ENCODE measurements around the gene KRTAP13-1. TPM values are rescaled to one million over a fixed set of nuclear protein-coding genes. Genes with fewer than 3 reads are reported as not detected.

The KRTAP13-1 gene
- polyA plus RNA-seq, 1 donor = not detected

Other genes starting within 250 kb of the KRTAP13-1 start
- not detected for gene CLDN17, start 229.2 kb upstream of the KRTAP13-1 start, polyA plus RNA-seq (ENCODE audit: insufficient read length)
- gene CLDN8, start 179.9 kb upstream of the KRTAP13-1 start, polyA plus RNA-seq (ENCODE audit: insufficient read length) = 48.9 TPM
- gene KRTAP24-1, start 113.1 kb upstream of the KRTAP13-1 start, polyA plus RNA-seq (ENCODE audit: insufficient read length) = not detected
- gene KRTAP25-1, start 106.5 kb upstream of the KRTAP13-1 start, polyA plus RNA-seq (ENCODE audit: insufficient read length) = not detected
- not detected for gene KRTAP26-1, start 75.7 kb upstream of the KRTAP13-1 start, polyA plus RNA-seq (ENCODE audit: insufficient read length)
- gene KRTAP27-1, start 58.3 kb upstream of the KRTAP13-1 start, polyA plus RNA-seq (ENCODE audit: insufficient read length) = not detected
- not detected for gene KRTAP23-1, start 47.4 kb upstream of the KRTAP13-1 start, polyA plus RNA-seq (ENCODE audit: insufficient read length)
- not detected for gene KRTAP13-2, start 23.8 kb upstream of the KRTAP13-1 start, polyA plus RNA-seq (ENCODE audit: insufficient read length)
- gene KRTAP13-3, start 29.9 kb downstream of the KRTAP13-1 start, polyA plus RNA-seq (ENCODE audit: insufficient read length) = not detected
- gene KRTAP13-4, start 34.2 kb downstream of the KRTAP13-1 start, polyA plus RNA-seq (ENCODE audit: insufficient read length) = not detected
- not detected for gene KRTAP15-1, start 44.2 kb downstream of the KRTAP13-1 start, polyA plus RNA-seq (ENCODE audit: insufficient read length)
- gene KRTAP19-1, start 84.3 kb downstream of the KRTAP13-1 start, polyA plus RNA-seq (ENCODE audit: insufficient read length) = not detected
- gene KRTAP19-2, start 91.4 kb downstream of the KRTAP13-1 start, polyA plus RNA-seq (ENCODE audit: insufficient read length) = not detected
- not detected for gene KRTAP19-3, start 96.0 kb downstream of the KRTAP13-1 start, polyA plus RNA-seq (ENCODE audit: insufficient read length)
- gene KRTAP19-4, start 101.1 kb downstream of the KRTAP13-1 start, polyA plus RNA-seq (ENCODE audit: insufficient read length) = not detected
- gene KRTAP19-5, start 106.1 kb downstream of the KRTAP13-1 start, polyA plus RNA-seq (ENCODE audit: insufficient read length) = not detected
- gene KRTAP19-6, start 145.8 kb downstream of the KRTAP13-1 start, polyA plus RNA-seq (ENCODE audit: insufficient read length) = not detected
- gene KRTAP19-7, start 165.3 kb downstream of the KRTAP13-1 start, polyA plus RNA-seq (ENCODE audit: insufficient read length) = not detected
- gene KRTAP22-2, start 194.4 kb downstream of the KRTAP13-1 start, polyA plus RNA-seq (ENCODE audit: insufficient read length) = not detected
- not detected for gene KRTAP6-3, start 196.4 kb downstream of the KRTAP13-1 start, polyA plus RNA-seq (ENCODE audit: insufficient read length)
- not detected for gene KRTAP6-2, start 202.9 kb downstream of the KRTAP13-1 start, polyA plus RNA-seq (ENCODE audit: insufficient read length)
- not detected for gene KRTAP22-1, start 205.1 kb downstream of the KRTAP13-1 start, polyA plus RNA-seq (ENCODE audit: insufficient read length)
- not detected for gene KRTAP6-1, start 217.9 kb downstream of the KRTAP13-1 start, polyA plus RNA-seq (ENCODE audit: insufficient read length)
- not detected for gene KRTAP20-1, start 220.4 kb downstream of the KRTAP13-1 start, polyA plus RNA-seq (ENCODE audit: insufficient read length)
- not detected for gene KRTAP20-4, start 224.6 kb downstream of the KRTAP13-1 start, polyA plus RNA-seq (ENCODE audit: insufficient read length)
- not detected for gene KRTAP20-2, start 239.2 kb downstream of the KRTAP13-1 start, polyA plus RNA-seq (ENCODE audit: insufficient read length)
- not detected for gene KRTAP20-3, start 246.8 kb downstream of the KRTAP13-1 start, polyA plus RNA-seq (ENCODE audit: insufficient read length)